ENCODE data around the gene FBXO9.
A peak's percentile ranks its signal among the peaks of the same experiment; 100 is the strongest.

The FBXO9 gene
- total RNA-seq: 44.9 to 73.7 reads per million in 2 donors

- DNase-seq: peak; percentile 62 to 78 (median 74)
These were observed at the start of gene FBXO9 for GRCh38 chr6:53065266-53066076. TSS of gene FBXO9 (plus strand) at chr6:53065404. CDS start at chr6:53065790, 386 bp downstream.

GRCh38 chr6:53015486-53015885, 49.7 kb upstream of the FBXO9 start:
- no peak for DNase-seq

GRCh38 chr6:53018446-53018845, 46.8 kb upstream of the FBXO9 start:
- DNase-seq: no peak

GRCh38 chr6:53020005-53020744, 45.0 kb upstream of the FBXO9 start:
- DNase-seq: peak in 1 of 5 experiments; percentile 11

- DNase-seq: no peak
These were observed 41.9 kb upstream of the FBXO9 start for GRCh38 chr6:53023323-53023722.

GRCh38 chr6:53026526-53026925, 38.7 kb upstream of the FBXO9 start:
- DNase-seq: no peak

- no peak for DNase-seq
These were observed 38.0 kb upstream of the FBXO9 start for GRCh38 chr6:53027131-53027718.

GRCh38 chr6:53028467-53028866, 36.7 kb upstream of the FBXO9 start:
- no peak for DNase-seq

GRCh38 chr6:53029257-53029656, 35.9 kb upstream of the FBXO9 start:
- DNase-seq: peak in 1 of 5 experiments; percentile 15

GRCh38 chr6:53029761-53030160, 35.4 kb upstream of the FBXO9 start:
- no peak for DNase-seq

- DNase-seq: no peak
These were observed 33.9 kb upstream of the FBXO9 start for GRCh38 chr6:53031281-53031680.

GRCh38 chr6:53032849-53033248, 32.4 kb upstream of the FBXO9 start:
- no peak for DNase-seq

GRCh38 chr6:53033764-53034163, 31.4 kb upstream of the FBXO9 start:
- DNase-seq: no peak

GRCh38 chr6:53035549-53036213, 29.5 kb upstream of the FBXO9 start:
- no peak for DNase-seq

GRCh38 chr6:53038141-53038540, 27.1 kb upstream of the FBXO9 start:
- no peak for DNase-seq

- DNase-seq: no peak
These were observed 26.6 kb upstream of the FBXO9 start for GRCh38 chr6:53038596-53038995.

- DNase-seq: no peak
These were observed 23.8 kb upstream of the FBXO9 start for GRCh38 chr6:53041356-53041755.

GRCh38 chr6:53042112-53042511, 23.1 kb upstream of the FBXO9 start:
- DNase-seq: no peak

- DNase-seq: no peak
These were observed 21.6 kb upstream of the FBXO9 start for GRCh38 chr6:53043581-53043980.

- DNase-seq: no peak
These were observed 21.1 kb upstream of the FBXO9 start for GRCh38 chr6:53044071-53044470.

- DNase-seq: no peak
These were observed 20.6 kb upstream of the FBXO9 start for GRCh38 chr6:53044572-53044971.

GRCh38 chr6:53045891-53046673, 19.1 kb upstream of the FBXO9 start:
- no peak for DNase-seq

Measured in T-helper 2 cell (primary cell).